T-cell (primary cell): ENCODE data around the gene MLST8. TPM values are rescaled to one million over a fixed set of nuclear protein-coding genes. Genes with fewer than 3 reads are reported as not detected.

ENCODE experiments used
- total RNA-seq, 35 experiments: library from RNA in 6 of 35; stranded (reverse) in 6 of 35; fragments of 120-200 nt in 1 of 35; gene quantifications; one replicate each; pipeline versions ENCODE4 v1.2.1 to v1.2.4 and lab custom pipeline; 2013 to 2026

Gene MLST8
- total RNA-seq, 5 donors from 2014 or later (not counting 1 experiment from before 2014, with no cell fraction given): 26.2 to 32.5 (median 30.2) TPM

Other genes starting within 250 kb of the MLST8 start
- 10 to 100 TPM; 46.3 to 96.5 (median 84.4) TPM for gene NDUFB10, start 245.9 kb upstream of the MLST8 start, total RNA-seq
- 1,000 to 10,000 TPM; 3,208 to 3,662 (median 3,410) TPM for gene RPS2, start 240.6 kb upstream of the MLST8 start, total RNA-seq
- gene RNF151, start 238.6 kb upstream of the MLST8 start, total RNA-seq: under 1 TPM in 3 of 5 donors, not detected in 2; 0.38 to 0.66 (median 0.44) TPM
- gene TBL3, start 233.4 kb upstream of the MLST8 start, total RNA-seq: 10 to 100 TPM; 21.1 to 45.6 (median 36.9) TPM
- 1 to 10 TPM in 2 of 5 donors, under 1 TPM in 2, not detected in 1; 0.78 to 2.2 (median 1.3) TPM for gene NOXO1, start 224.0 kb upstream of the MLST8 start, total RNA-seq
- 10 to 100 TPM; 16.1 to 31.9 (median 22.0) TPM for gene GFER, start 221.3 kb upstream of the MLST8 start, total RNA-seq
- 1 to 10 TPM; 1.1 to 5.7 (median 1.7) TPM for gene SYNGR3, start 215.5 kb upstream of the MLST8 start, total RNA-seq
- gene ZNF598, start 195.6 kb upstream of the MLST8 start, total RNA-seq: 10 to 100 TPM; 44.3 to 73.7 (median 68.8) TPM
- under 1 TPM in 2 of 5 donors, not detected in 3; 0.43 to 0.44 TPM for gene NPW, start 185.7 kb upstream of the MLST8 start, total RNA-seq
- gene NHERF2, start 178.6 kb upstream of the MLST8 start, total RNA-seq: 1 to 10 TPM; 2.9 to 6.8 (median 5.8) TPM
- gene NTHL1, start 157.6 kb upstream of the MLST8 start, total RNA-seq: 10 to 100 TPM in 3 of 5 donors, 1 to 10 TPM in 2; 5.8 to 24.1 (median 18.3) TPM
- gene TSC2, start 157.5 kb upstream of the MLST8 start, total RNA-seq: 100 to 1,000 TPM; 134 to 181 (median 161) TPM
- 100 to 1,000 TPM in 4 of 5 donors, 10 to 100 TPM in 1; 99.4 to 152 (median 137) TPM for gene PKD1, start 69.6 kb upstream of the MLST8 start, total RNA-seq
- under 1 TPM in 2 of 5 donors, not detected in 3; 0.19 to 0.66 TPM for gene RAB26, start 56.8 kb upstream of the MLST8 start, total RNA-seq
- 10 to 100 TPM; 25.6 to 54.3 (median 43.9) TPM for gene TRAF7, start 49.7 kb upstream of the MLST8 start, total RNA-seq
- gene CASKIN1, start 8.8 kb upstream of the MLST8 start, total RNA-seq: under 1 TPM in 2 of 5 donors, not detected in 3; 0.06 to 0.47 TPM
- 10 to 100 TPM in 3 of 5 donors, 1 to 10 TPM in 2; 6.7 to 27.7 (median 20.4) TPM for gene BRICD5, start 5.4 kb downstream of the MLST8 start, total RNA-seq
- gene PGP, start 9.4 kb downstream of the MLST8 start, total RNA-seq: 10 to 100 TPM; 12.7 to 23.1 (median 20.4) TPM
- 10 to 100 TPM; 32.8 to 52.0 (median 47.0) TPM for gene E4F1, start 18.1 kb downstream of the MLST8 start, total RNA-seq
- 1 to 10 TPM in 3 of 5 donors, under 1 TPM in 2; 0.63 to 3.3 (median 1.9) TPM for gene DNASE1L2, start 31.0 kb downstream of the MLST8 start, total RNA-seq
- 10 to 100 TPM; 17.0 to 40.1 (median 37.7) TPM for gene ECI1, start 46.1 kb downstream of the MLST8 start, total RNA-seq
- 100 to 1,000 TPM; 163 to 203 (median 181) TPM for gene RNPS1, start 62.7 kb downstream of the MLST8 start, total RNA-seq
- gene ABCA3, start 135.3 kb downstream of the MLST8 start, total RNA-seq: 10 to 100 TPM in 2 of 5 donors, 1 to 10 TPM in 3; 6.6 to 11.1 (median 9.9) TPM
- 1 to 10 TPM; 3.5 to 5.1 (median 4.0) TPM for gene CCNF, start 224.0 kb downstream of the MLST8 start, total RNA-seq